ENCODE data around the gene PPIC. TPM values are rescaled to one million over a fixed set of nuclear protein-coding genes. Genes with fewer than 3 reads are reported as not detected.

PPIC gene
- total RNA-seq, 1 experiment from 2014 or later: 10.8 TPM

DNA sequence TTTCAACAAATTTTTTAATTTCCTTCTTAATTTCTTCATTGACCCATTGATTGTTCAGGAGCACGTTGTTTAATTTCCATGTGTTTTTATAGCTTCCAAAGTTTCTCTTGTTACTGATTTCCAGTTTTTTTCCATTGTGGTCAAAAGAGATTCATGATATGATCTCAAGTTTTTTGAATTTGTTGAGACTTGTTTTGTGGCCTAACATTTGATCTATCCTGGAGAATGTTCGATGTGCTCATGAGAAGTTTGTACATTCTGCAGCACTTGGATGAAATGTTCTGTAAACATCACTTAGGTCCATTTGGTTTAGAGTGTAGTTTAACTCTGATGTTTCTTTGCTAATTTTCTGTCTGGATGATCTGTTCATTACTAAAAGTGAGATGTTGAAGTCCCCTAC, 14.7 kb upstream of the PPIC start:
- H4K20me1 ChIP-seq (ENCODE audit: control insufficient read depth, insufficient read depth, insufficient read length): no peaks in the 10 kb centered on the region
- H2BK5ac ChIP-seq (ENCODE audit: insufficient read length, low read length): no peak overlapping the region
- TF ChIP-seq, protein P1, sequence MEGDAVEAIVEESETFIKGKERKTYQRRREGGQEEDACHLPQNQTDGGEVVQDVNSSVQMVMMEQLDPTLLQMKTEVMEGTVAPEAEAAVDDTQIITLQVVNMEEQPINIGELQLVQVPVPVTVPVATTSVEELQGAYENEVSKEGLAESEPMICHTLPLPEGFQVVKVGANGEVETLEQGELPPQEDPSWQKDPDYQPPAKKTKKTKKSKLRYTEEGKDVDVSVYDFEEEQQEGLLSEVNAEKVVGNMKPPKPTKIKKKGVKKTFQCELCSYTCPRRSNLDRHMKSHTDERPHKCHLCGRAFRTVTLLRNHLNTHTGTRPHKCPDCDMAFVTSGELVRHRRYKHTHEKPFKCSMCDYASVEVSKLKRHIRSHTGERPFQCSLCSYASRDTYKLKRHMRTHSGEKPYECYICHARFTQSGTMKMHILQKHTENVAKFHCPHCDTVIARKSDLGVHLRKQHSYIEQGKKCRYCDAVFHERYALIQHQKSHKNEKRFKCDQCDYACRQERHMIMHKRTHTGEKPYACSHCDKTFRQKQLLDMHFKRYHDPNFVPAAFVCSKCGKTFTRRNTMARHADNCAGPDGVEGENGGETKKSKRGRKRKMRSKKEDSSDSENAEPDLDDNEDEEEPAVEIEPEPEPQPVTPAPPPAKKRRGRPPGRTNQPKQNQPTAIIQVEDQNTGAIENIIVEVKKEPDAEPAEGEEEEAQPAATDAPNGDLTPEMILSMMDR (conservative IDR thresholded peaks at IDR 0.05): no peak
- no peak overlapping the region for H2AFZ ChIP-seq (ENCODE audit: low read length)
- H3K14ac ChIP-seq (ENCODE audit: insufficient read depth, low read length): no peak overlapping the region
- no peak overlapping the region for H4K5ac ChIP-seq (ENCODE audit: insufficient read length, low read depth, low read length)
- H3T11ph ChIP-seq (ENCODE audit: low read length): no peak overlapping the region
- no peak overlapping the region for H4K91ac ChIP-seq (ENCODE audit: insufficient read length, low read depth, low read length)
- Mint-ChIP-seq H3K27me3 (ENCODE audit: low read depth) (peaks cover 9% of the 10 kb centered on the region), H3K36me3 (ENCODE audit: insufficient read depth in 1 of 3, low read depth in 3 of 3) (no peaks in the 10 kb centered on the region), H3K4me3 (no peak overlapping the region), H3K27ac (no peak overlapping the region), H3K4me1 (no peaks in the 10 kb centered on the region), H3K9me3 (0 out of 5 replicates have a peak, but pooled peaks cover 0 to 3% of the 10 kb centered on the region in 2 experiments)
- H3K18ac ChIP-seq (ENCODE audit: insufficient read length, low read depth, low read length): no peak overlapping the region
- H3K79me1 ChIP-seq (ENCODE audit: insufficient read depth, low read depth, low read length, poor library complexity, severe bottlenecking): no peaks in the 10 kb centered on the region
- no peaks in the 10 kb centered on the region for H3K4me1 ChIP-seq (ENCODE audit: insufficient read depth, low read length)
- H2BK12ac ChIP-seq (ENCODE audit: insufficient read length, low read depth, low read length): no peak overlapping the region
- H3K23me2 ChIP-seq (ENCODE audit: insufficient read length, low read depth, low read length, poor library complexity, severe bottlenecking): no peaks in the 10 kb centered on the region
- H2BK120ac ChIP-seq (ENCODE audit: low read depth, low read length, poor library complexity, severe bottlenecking): no peak overlapping the region
- no peak overlapping the region for H3K4me2 ChIP-seq (ENCODE audit: insufficient read depth, insufficient read length, low read length)
- no peaks in the 10 kb centered on the region for H3K9me3 ChIP-seq (ENCODE audit: control insufficient read depth, low read depth, low read length)
- H2AK5ac ChIP-seq (ENCODE audit: insufficient read length, low read length): no peak overlapping the region
- H3K79me2 ChIP-seq (ENCODE audit: insufficient read depth, low read length): no peaks in the 10 kb centered on the region
- no CpG with 5 or more reads among the region's 2 CpGs for WGBS (ENCODE audit: extremely low coverage, insufficient read length, low lambda C conversion rate)
- no peak overlapping the region for H3K23ac ChIP-seq (ENCODE audit: insufficient read length, low read depth, low read length)
- no peak overlapping the region for H2BK20ac ChIP-seq (ENCODE audit: low read depth, low read length, poor library complexity, severe bottlenecking)
- H3K4ac ChIP-seq (ENCODE audit: low read depth, low read length): no peak overlapping the region
- H3K27me3 ChIP-seq (ENCODE audit: insufficient read depth, low read length): no peaks in the 10 kb centered on the region
- H3K9ac ChIP-seq (ENCODE audit: extremely low read depth, insufficient read length, low read length): no peak overlapping the region
- H3K27ac ChIP-seq (ENCODE audit: insufficient read length, low read depth, low read length): no peak overlapping the region
- H3K56ac ChIP-seq (ENCODE audit: insufficient read length, low read depth, low read length): no peak overlapping the region
- no peak overlapping the region for H4K8ac ChIP-seq (replicated peaks; ENCODE audit: insufficient read length, low read depth, low read length)
- no peak overlapping the region for H2BK15ac ChIP-seq (ENCODE audit: low read depth, low read length)
- DNase-seq: no peak
